Epithelial cell of proximal tubule (primary cell): ENCODE results near the gene POSTN. TPM values are rescaled to one million over a fixed set of nuclear protein-coding genes. Genes with fewer than 3 reads are reported as not detected.

ENCODE experiments used
- DNase-seq: peaks from one replicate; pipeline ENCODE4 v3.0.0-alpha.2; 2011; ENCODE audit warnings: low read depth
- H3K4me3 ChIP-seq: 2 replicates; pipeline ENCODE4 v1.5.1; 2011; ENCODE audit warnings: low read depth, mild to moderate bottlenecking, low read length
- total RNA-seq: library from RNA; depleted of rRNA; stranded (reverse); fragments of >200 nt; gene quantifications from 2 replicates; pipeline ENCODE4 v1.2.3, GENCODE V29; 2015
- TF ChIP-seq, protein P1 (sequence below): conservative IDR thresholded peaks from 2 replicates; pipeline ENCODE4 v1.5.1; 2012; ENCODE audit warnings: low read depth, mild to moderate bottlenecking, low read length

Gene POSTN
- total RNA-seq, 1 donor from 2014 or later: 0.52 TPM

GRCh38 chr13:37636701-37637100 is 38.1 kb upstream of the POSTN start:
- H3K4me3 ChIP-seq: no peak overlapping the region
- TF ChIP-seq, protein P1, sequence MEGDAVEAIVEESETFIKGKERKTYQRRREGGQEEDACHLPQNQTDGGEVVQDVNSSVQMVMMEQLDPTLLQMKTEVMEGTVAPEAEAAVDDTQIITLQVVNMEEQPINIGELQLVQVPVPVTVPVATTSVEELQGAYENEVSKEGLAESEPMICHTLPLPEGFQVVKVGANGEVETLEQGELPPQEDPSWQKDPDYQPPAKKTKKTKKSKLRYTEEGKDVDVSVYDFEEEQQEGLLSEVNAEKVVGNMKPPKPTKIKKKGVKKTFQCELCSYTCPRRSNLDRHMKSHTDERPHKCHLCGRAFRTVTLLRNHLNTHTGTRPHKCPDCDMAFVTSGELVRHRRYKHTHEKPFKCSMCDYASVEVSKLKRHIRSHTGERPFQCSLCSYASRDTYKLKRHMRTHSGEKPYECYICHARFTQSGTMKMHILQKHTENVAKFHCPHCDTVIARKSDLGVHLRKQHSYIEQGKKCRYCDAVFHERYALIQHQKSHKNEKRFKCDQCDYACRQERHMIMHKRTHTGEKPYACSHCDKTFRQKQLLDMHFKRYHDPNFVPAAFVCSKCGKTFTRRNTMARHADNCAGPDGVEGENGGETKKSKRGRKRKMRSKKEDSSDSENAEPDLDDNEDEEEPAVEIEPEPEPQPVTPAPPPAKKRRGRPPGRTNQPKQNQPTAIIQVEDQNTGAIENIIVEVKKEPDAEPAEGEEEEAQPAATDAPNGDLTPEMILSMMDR: no peak
- no peak for DNase-seq

DNA sequence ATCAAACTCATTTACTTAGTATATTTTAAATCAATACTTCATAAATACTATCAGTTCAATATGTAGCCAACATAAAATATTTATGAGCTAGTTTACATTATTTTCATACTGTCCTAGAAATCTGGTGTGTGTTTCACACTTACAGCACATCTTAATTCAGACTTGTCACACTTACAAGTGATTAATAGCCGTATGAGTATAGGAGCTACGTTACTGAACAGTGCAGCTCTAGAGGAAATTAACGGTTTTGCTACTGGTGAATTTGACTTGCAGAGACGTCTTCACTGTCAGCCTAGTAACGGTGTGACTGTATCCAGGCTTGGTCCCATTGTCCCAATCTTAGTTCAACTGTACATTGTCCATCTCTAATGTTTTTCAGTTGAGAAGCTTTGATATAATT is 33.7 kb upstream of the POSTN start:
- no peak for DNase-seq
- TF ChIP-seq, protein P1: no peak
- no peak overlapping the region for H3K4me3 ChIP-seq

- no peak overlapping the region for H3K4me3 ChIP-seq
- TF ChIP-seq, protein P1: no peak
- no peak for DNase-seq
These were observed 28.9 kb upstream of the POSTN start for GRCh38 chr13:37627428-37627827.

DNA sequence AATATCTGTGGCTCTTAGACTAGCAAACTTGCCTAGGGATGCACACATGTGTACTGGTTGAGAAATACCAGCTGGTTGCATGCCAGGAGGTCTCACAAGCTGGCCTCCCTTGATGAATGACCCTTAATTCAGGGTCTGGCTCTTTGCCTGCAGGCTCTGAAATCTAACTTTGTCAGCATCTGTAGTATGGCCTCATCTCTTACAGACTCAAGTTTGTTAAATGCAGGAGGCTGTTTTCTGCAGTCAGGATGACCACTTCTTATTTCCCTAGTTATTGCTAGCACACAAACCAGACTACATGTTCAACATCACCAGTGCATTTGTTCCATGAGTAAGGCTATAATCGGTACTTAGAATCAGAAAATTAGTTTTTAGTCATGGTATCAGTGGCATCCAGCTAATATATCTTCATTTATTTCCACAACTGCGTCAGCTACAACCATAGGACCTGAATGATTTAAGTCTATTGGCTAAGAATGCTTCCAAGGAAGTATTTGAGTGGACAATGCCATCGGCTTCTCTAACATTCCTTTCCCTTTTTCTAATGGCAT is 23.3 kb upstream of the POSTN start:
- no peak for DNase-seq
- TF ChIP-seq, protein P1: no peak

DNA sequence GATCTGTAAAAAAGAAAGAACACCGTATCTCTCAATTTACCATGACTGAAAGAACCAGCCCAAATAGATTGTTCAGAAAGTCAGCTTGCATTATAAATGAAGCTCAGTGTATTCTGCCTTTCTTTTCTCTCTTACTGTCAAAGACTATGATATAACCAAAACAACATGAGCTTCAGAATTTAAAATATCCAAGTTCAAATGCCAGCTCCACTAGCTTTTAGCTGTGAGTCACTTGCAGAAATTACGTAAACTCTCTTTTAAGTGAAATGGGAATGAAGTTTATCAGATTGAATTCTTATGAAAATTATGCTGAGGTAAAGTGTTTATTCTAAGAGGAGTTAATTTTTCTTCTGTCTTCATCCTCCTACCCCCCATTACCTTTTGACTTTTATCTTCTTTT is 20.0 kb upstream of the POSTN start:
- TF ChIP-seq, protein P1: no peak
- no peak overlapping the region for H3K4me3 ChIP-seq
- no peak for DNase-seq

More for the DNA sequence above, 23.3 kb upstream of the POSTN start:
- no peak overlapping the region for H3K4me3 ChIP-seq

- H3K4me3 ChIP-seq: no peak overlapping the region
- TF ChIP-seq, protein P1: no peak
- peak; percentile 93 for DNase-seq
These were observed 18.6 kb upstream of the POSTN start for GRCh38 chr13:37617173-37617572.

GRCh38 chr13:37616131-37616530 is 17.6 kb upstream of the POSTN start:
- TF ChIP-seq, protein P1: no peak
- no peak overlapping the region for H3K4me3 ChIP-seq
- no peak for DNase-seq
